HuH-7 (cell line): ENCODE measurements around the gene POLD1.
"Not testable (repeated sequence)": the region's sequence is repeated elsewhere in the genome, so short reads cannot be mapped to it uniquely, and the experiment has no call there.

Experiments
- DNase-seq: peaks from one replicate; pipeline ENCODE4 v3.0.0; 2011; ENCODE audit warnings: low spot score

POLD1 gene

DNA sequence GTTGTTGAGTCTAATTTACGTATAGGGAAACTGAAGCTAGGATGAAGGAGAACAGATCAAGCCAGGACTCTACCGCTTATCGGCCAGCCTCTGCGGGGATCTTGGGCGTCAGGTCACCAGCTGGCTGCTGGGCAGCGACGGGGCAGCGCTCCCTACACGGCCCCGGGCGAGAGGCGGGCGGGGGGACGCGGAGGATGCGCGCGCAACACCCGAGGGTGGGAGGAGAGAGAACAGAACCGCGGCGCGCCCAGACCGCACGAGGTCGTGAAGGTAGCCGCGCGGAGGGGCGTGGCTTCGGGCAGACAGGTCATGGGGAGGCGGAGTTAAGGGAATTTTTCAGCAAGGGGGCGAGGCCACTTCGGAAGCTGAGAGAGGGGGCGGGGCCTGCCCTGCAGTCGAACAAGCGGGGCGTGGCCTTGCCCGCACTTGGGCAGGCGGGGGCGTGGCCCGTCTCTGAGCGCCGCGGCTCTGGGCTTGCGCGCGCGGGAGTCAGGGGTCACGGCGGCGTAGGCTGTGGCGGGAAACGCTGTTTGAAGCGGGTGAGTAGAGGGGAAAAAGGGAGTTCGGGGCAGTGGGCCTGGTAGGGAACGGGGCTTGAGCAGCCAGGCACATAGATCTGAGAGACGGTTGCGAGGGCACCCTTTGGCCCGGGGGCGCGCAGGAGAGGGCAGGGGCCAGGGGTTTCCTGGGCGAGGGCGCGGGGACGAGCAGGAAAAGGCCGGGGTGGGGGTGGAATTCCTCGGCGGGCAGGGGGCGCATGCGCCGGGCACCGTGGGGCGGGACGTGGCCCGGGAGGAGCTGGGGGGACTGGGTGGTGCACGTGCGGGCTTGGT lies at the start of gene POLD1:
TSS of gene POLD1 (plus strand) at position 496 of the 833 bp plus-strand sequence. CDS start 14,505 bp downstream, outside the sequence.
- peak; percentile 97 for DNase-seq

DNA sequence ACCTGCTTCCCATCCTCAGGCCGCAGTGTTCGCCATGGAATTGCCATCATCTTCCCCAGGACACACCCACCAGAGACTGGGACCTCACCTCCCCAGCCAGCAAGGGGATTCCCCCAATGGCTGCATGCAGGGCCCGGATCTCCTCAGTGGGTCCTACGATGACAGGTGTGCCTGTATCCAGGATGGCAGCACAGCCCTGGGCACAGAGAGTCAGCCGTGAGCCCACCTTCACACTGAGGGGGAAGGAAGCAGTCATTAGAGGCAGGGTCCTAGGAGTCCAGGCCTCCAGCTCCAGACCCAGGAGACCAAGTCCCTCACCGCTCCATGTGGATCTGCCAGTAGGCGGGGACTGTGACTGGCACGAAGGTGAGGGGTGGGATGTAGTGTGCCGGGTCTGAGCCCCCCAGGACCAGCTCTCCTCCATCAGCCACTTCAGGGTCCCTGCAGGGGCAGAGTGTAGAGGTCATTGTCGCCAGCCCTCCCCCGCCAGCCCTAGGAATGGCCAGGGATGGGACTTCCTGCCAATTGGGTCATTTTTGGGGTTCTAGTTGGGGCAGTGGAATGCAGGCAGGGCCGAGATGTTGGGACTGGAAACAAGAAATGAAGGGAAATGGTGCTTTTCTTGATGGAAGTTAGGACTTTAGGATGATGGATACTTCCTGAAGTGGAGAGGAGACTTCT lies 49.3 kb upstream of the POLD1 start:
- no peak for DNase-seq

DNA sequence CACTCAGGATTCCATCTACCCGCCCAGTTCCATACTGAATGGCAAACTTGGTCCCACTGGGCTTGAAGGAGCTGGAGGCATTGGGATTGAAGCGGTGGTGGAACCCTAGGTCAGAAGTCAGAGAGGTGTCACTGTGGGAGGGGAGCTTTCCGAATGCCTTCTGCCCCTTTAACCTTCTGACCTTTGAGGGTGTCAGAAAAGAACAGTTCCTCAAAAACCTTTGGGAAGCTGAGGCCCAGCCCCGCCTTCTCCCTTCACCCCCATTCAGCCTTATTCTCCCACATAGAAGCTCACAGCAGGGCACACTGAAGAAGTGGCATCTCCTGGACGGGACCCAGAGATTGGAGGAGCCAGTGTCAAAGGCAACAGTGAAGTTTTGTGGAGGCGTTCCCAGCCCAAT lies 47.1 kb upstream of the POLD1 start:
- not testable (repeated sequence) for DNase-seq

DNA sequence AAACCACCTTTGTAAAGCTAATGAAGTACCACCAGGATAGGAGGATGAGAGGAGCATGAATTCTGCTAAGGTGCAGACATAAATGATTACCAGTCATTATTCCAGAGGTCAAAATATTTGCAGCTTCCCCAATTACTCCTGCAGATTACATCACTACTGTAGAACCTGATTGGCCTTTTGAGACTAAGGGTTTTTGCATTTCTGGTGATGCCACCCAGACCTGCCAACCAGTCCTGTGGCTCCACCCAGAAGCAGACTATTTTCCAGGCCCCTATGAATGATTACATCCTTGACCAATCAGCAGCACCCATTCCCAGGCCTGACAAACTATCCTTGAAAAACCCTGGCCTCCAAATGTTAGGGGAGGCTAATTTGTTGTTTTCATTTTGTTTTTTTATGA lies 43.8 kb upstream of the POLD1 start:
- DNase-seq: no peak

DNA sequence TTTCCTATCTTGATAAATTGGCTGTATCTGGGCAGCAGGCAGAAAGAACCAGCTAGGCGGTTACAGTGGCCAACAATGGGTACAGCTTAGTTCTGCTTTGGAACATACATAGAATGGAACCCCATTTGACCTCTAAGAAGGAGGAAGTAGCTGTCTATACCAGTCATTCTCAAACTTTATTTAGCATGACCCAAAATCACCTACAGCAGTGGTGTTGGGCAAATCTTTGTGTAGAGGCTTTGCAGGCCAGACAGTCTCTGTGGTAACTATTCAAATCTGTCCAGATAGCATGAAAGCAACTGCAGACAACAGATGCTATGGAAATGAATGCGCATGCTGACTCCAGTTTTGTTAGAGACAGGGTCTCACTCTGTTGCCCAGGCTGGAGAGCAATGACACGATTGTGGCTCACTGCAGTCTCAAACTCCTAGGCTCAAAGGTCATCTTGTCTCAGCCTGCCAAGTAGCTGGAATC lies 43.0 kb upstream of the POLD1 start:
- no peak for DNase-seq

DNA sequence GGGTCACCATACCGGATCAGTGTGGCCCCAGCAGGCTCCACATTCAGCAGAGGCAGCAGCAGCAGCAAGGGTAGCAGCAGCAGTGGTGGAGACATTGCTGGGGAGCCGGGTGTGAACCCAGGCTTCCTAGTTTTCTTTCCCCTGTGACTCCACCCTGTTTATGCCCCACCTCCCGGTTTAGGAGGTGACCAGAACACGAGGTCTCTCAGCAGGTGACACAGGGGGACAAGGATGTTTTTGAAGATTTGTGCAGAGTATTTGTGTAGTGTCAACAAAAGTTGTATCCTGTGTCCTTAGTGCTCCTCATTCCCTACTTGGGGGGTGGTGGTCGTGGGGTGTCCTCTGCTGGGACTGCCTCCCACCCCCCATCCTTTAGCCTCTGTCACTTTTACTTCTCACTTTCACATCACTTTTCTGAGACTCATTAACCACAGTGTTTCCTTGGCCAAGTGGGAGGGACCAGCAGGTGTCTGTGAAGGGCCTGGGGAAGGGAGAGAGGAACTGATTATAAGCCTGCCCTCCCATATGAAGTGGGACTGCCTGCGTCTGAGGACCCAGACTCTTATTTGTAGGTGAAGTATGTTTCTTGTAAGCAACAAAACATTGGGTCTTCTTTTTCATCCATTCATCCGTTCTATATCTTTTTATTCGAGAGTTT lies 39.4 kb upstream of the POLD1 start:
- DNase-seq: no peak

DNA sequence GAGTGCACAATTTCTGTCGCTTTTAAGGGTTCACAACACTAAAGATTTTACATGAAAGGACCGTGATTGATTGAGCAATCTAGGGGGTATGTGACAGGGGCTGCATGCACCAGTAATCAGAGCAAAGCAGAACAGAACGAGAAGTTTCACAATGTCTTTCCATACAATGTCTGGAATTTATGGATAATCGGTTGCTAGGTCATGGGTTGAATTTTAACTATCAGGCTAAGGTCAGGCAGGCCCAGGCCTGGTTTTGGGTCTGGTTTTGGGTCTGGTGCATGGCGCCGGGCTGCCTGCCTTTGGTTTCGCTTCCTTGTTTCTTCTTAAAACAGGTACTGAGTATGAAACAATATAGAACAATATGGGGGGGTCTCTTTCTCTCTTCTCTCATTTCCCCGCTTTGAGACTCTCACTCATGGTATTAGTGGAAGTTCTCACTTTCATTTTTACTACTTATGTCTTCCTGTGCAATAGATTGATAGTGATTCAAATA lies 37.0 kb upstream of the POLD1 start:
- not testable (repeated sequence) for DNase-seq

DNA sequence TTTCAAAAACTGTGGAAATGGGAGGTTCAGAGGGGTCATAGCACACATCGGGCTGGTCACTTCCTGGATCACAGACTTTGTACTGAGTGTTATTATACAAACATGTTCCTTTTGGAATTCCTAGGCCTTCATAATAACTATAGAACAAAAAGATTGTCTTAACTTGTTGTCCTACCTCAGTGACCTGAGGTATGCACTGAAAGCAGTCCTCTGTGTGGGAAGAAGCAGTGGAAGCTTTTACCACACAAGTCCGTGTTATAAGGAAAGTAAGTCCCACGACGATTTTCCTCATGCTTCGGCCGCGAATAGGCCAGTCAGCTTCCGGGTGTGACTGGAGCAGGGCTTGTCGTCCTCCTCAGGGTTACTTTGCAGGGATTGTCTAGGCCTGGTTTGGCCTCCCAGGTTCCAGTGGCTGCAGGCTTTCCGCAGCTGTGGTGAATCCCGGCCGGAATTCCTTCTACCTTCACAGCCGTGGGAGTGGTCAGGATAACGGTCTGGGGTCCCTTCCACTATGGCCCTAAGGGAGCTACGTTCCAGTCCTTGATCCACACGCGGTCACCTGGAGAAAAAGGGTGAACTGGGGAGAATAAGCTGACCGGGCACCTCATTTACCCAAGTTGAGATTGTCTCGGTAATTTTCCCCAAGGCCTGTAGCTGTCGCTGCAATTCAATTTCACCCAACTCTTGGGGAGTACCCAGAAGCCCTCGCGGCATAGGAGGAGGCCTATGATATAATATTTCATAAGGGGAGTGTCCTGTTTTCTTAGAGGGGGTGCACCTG lies 34.7 kb upstream of the POLD1 start:
- DNase-seq: no peak

DNA sequence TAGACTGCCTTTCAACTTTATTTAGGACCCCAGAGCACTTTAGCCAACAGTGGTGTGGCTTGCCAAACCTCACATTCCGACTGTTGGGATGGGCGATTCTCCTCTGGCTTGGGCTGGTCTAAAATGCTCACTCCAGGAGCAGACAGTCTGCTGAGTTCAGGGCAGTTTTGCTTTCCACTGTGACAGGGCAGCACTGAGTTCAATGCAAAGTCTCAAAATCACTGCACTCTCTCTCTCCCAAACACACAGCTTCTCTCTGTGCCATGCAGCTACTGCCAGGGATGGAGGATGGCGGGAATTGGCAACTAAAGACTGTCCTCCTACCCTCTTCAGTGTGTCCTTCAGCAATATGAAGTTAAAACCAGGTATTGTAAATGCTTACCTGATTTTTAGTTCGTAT lies 31.9 kb upstream of the POLD1 start:
- DNase-seq: no peak

DNA sequence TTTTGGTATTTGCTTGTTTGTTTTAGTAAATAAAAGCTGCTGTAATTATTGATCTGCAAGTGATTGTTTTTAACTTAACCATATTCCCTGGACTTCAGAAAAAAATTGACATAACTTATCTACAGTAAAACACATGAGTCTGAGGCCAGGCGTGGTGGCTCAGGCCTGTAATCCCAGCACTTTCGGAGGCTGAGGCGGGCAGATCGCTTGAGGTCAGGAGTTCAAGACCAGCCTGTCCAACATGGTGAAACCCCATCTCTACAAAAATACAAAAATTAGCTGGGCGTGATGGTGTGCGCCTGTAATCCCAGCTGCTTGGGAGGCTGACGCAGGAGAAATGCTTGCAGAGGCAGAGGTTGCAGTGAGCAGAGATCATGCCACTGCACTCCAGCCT lies 30.7 kb upstream of the POLD1 start:
- not testable (repeated sequence) for DNase-seq

DNA sequence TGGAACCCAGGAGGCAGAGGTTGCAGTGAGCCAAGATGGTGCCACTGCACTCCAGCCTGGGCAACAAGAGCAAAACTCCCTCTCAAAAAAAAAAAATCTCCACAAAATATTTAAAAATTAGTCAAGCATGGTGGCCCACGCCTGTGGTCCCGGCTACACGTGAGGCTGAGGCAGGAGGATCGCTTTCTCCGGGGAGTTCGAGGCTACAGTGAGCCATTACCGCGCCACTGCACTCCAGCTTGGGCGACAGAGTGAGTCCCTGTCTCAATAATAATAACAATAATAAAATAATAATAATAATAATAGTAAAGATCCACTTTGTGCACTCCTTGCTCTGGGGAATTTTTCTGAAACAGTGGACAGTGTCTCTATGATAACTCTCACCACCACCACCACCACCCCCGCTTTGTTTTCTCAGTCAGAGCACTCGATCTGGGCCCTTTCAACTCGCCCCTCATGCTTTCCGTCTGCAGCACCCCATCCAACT lies 27.4 kb upstream of the POLD1 start:
- no peak for DNase-seq

DNA sequence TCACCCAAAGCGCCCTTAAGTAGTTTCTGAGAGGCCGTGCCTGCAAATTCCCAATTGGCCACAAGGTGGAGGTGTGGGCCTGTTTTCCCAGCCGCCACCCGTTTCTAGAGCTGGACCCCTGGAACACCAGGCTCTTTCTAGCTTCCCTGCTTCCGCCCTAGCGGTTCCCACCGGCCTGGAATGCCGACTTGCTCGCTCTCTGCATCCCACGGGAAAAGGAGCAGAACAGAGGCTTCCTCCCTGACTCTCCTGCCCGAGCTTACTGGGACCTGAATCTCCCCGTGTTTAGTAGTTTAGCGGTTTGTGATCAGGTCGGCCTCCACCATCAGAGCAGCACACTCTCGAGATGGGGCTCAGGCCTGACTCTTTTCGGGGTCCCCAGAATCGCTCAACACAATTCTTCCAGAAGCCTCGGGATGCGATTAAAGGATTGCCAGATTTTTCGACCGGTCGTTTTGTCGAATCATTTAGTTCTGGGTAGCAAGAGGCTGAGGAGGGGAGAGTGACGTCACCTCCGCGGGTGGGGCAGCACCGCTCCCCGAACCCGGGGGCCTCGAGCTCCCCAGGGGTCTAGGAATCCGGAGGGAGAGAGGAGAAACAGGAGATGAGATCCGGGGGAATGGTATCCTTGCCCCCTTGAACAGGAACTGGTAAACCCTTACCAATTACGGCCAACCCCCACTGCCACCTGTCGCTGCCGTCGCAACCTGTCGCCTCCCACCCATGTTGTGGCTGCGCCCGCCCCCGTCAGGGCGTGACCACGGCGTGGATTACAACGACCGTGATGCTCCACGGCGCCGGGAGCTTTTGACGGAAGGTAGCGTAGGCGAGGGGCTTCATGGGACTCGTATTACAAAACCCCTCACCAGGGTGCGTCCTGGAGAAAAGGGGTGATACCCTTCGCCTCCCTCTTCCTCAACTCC lies 26.7 kb upstream of the POLD1 start:
- DNase-seq: peak; percentile 61

DNA sequence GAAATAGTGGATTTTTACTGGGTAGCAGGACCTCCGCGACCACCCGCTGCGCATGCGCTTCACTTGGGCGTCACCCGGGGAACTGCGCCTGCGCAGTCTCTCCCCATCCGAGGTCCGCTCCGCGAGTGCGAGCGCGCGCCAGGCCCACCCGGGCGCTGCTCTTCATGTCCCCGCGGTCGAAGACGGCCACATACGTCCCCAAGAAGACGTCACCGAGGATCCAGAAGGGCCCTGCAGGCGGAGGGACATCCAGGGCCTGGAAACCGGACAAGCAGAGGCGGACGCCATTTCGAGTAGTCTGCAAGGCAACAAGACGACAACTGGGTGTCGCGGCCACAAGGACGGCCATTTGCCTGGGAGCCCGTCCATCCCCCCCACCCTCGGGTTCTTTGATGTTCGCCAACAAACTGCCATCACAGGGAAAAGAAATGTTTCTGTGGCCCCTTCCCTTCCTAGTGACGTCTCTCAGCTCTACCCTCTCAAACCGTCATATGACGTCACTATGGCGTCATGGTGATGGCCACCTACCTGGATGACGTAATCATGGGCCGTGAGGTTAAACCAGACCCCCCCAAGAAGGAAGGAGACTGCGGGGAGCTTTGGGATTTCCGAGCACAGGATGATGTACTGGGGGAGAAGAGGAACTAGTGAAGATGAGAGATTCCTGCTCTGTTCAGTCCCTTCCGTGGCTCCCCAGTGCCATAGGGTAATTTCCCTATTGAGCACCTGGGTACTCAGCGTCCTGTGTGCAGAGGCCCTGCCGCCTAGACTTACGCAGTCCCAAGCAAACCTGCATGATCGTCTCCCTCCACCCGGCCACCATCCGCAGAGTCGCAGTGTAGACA lies 25.4 kb upstream of the POLD1 start:
- DNase-seq: peak; percentile 50

DNA sequence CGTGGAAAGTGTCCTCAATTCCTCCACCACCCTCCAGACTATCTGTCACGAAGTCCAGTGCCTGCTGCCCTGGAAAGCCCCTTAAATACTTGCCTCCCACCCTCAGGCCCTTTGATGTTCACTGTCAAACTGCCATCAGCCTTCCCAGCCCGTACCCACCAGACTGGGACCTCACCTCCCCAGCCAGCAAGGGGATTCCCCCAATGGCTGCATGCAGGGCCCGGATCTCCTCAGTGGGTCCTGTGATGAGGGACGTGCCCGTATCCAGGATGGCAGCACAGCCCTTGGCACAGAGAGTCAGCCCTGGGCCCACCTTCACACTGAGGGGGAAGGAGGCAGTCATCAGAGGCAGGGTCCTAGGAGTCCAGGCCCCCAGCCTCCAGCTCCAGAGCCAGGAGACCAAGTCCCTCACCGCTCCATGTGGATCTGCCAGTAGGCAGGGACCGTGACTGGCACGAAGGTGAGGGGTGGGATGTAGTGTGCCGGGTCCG lies 24.8 kb upstream of the POLD1 start:
- no peak for DNase-seq

DNA sequence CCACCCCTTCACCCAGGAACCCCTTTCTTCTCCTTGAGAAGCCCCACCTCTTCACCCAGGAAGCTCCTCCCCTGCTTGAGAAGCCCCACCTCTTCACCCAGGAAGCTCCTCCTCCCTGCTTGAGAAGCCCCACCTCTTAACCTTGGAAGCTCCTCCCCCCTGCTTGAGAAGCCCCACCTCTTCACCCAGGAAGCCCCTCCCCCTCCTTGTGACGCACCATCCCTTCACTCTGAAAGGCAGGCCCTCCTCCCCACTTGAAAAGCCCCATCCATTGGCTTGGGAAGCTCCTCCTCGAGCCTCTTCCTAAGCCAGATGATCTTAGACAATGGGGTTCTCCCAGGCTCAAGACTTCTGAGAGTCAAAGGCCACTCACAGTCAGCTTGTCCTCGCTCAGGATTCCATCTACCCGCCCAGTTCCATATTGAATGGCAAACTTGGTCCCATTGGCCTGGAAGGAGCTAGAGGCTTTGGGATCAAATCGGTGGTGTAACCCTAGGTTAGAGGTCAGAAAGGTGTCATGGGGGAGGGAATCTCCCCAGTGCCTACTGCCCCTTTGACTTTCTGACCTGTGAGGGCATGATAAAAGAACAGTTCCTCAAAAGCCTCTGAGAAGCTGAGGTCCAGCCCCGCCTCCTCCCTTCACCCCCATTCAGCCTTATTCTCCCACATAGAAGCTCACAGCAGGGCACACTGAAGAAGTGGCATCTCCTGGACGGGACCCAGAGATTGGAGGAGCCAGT lies 22.7 kb upstream of the POLD1 start:
- DNase-seq: no peak

DNA sequence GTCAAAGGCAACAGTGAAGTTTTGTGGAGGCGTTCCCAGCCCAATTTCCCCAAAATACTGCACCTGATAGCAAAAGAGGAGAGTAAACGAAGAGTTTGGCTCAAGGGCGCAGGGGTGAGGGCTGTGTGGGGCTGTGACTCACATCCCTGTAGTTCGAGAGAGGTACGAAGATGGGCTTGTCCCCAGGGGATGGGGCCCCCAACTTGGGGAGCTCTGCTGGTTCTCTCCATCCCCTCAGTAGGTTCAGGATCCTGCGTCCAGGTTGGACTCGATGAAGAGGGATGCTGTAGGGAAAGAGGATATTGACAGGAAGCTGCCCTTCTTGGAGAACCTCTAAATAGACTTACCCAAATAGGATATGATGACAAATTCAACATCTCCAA lies 22.1 kb upstream of the POLD1 start:
- DNase-seq: no peak

DNA sequence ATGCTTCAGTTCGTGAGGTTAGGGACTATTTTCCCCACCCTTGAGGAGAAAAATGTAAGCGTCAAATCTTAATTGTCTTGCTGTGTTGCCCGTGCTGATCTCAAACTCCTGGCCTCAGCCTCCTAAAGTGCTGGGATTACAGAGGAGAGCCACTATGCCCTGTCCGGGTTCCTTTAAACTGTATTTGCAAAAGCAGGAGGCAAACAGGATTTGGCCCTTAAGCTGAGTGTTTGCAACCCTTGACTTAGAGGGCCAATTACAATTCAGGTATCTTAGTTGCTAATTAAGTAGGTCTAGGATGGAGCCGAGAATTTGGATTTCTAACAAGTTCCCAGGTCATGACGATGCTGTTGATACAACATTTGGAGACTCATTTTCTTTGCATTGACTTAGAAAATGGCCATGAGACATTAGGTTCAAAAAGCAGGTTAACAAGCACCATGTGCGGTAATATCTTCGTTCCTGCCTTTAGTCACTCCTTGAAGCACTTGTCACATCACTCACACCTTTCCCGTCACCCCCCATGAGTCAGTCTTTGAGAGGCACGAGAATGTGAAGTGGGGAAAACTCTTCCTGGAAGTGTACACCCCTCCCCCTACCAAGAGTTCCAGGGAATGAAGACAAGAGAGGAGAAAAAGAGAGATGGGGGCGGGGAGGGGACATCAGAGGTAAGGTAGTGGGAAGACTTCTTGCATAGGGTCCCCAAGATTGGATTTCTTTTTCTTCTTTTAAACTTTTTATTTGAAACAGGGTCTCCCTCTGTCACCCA lies 21.3 kb upstream of the POLD1 start:
- DNase-seq: no peak
